OCI-LY1 (cell line): Measurements from ENCODE around the gene CYGB.

ENCODE experiments used
- H2AFZ ChIP-seq: fragments of 200-600 bp; sonication (generic), shearing (Covaris generic); 2 replicates; pipeline ENCODE4 v1.6.0; 2014; ENCODE audit warnings: antibody characterized with exemption, mild to moderate bottlenecking, low read length
- H3F3A ChIP-seq: fragments of 200-600 bp; sonication (generic), shearing (Covaris generic); 2 replicates; pipeline ENCODE4 v1.6.0; 2014; ENCODE audit warnings: mild to moderate bottlenecking, antibody characterized with exemption, low read length, moderate library complexity; ENCODE audit not compliant: insufficient read depth
- H3K27ac ChIP-seq: fragments of 200-600 bp; sonication (generic); 2 replicates; pipeline ENCODE4 v1.5.1; 2014; ENCODE audit warnings: low read length, mixed run types, mild to moderate bottlenecking, low read depth; ENCODE audit not compliant: poor library complexity, severe bottlenecking
- H3K27me3 ChIP-seq: fragments of 200-600 bp; sonication (generic); 2 replicates; pipeline ENCODE4 v1.6.0; 2014; ENCODE audit warnings: antibody characterized with exemption, mild to moderate bottlenecking, low read length, moderate library complexity; ENCODE audit not compliant: insufficient read depth
- H3K36me3 ChIP-seq: fragments of 200-600 bp; sonication (generic); 2 replicates; pipeline ENCODE4 v1.6.1; 2014; ENCODE audit warnings: mild to moderate bottlenecking, antibody characterized with exemption, low read length, moderate library complexity, mixed read lengths; ENCODE audit not compliant: insufficient read depth
- H3K4me1 ChIP-seq: fragments of 200-600 bp; sonication (generic); 2 replicates; pipeline ENCODE4 v1.5.1; 2014; ENCODE audit warnings: mild to moderate bottlenecking, low read length, moderate library complexity; ENCODE audit not compliant: insufficient read depth, severe bottlenecking
- H3K4me2 ChIP-seq: fragments of 200-600 bp; sonication (generic), shearing (Covaris generic); 2 replicates; pipeline ENCODE4 v1.6.1; 2014; ENCODE audit warnings: low read length
- H3K4me3 ChIP-seq: fragments of 200-600 bp; sonication (generic); 2 replicates; pipeline ENCODE4 v1.5.1; 2014; ENCODE audit warnings: low read length, low read depth, mild to moderate bottlenecking, mixed read lengths; ENCODE audit not compliant: poor library complexity, severe bottlenecking
- H3K79me2 ChIP-seq: fragments of 200-600 bp; shearing (Covaris generic); 2 replicates; pipeline ENCODE4 v1.6.1; 2016; ENCODE audit warnings: mixed run types, low read length, mixed read lengths; ENCODE audit not compliant: insufficient read depth
- H3K9ac ChIP-seq: fragments of 200-600 bp; sonication (generic), shearing (Covaris generic); 2 replicates; pipeline ENCODE4 v1.6.1; 2014; ENCODE audit warnings: mild to moderate bottlenecking, low read length, mixed read lengths
- H3K9me2 ChIP-seq: fragments of 200-600 bp; sonication (generic), shearing (Covaris generic); 2 replicates; pipeline ENCODE4 v1.6.1; 2014; ENCODE audit warnings: low read depth, mild to moderate bottlenecking, low read length, mixed read lengths
- H3K9me3 ChIP-seq: fragments of 200-600 bp; shearing (Covaris generic); 2 replicates; pipeline ENCODE4 v1.6.1; 2014; ENCODE audit warnings: low read length, mixed read lengths
- H4K20me1 ChIP-seq: fragments of 200-600 bp; sonication (generic), shearing (Covaris generic); 2 replicates; pipeline ENCODE4 v1.6.0; 2016; ENCODE audit warnings: mild to moderate bottlenecking, low read length; ENCODE audit not compliant: insufficient read depth
- EZH2 ChIP-seq: fragments of 200-600 bp; sonication (generic), shearing (Covaris generic); IDR thresholded peaks from 2 replicates; pipeline ENCODE4 v1.8.0; 2017; ENCODE audit warnings: borderline replicate concordance, mixed run types, mild to moderate bottlenecking, antibody characterized with exemption, low read length, moderate library complexity, mixed read lengths
- TF ChIP-seq, protein P1 (sequence below): fragments of 200-600 bp; sonication (generic), shearing (Covaris generic); IDR thresholded peaks from 2 replicates; pipeline ENCODE4 v1.5.1; 2017; ENCODE audit warnings: mild to moderate bottlenecking, antibody characterized with exemption, low read length, moderate library complexity, mixed read lengths

Gene CYGB

DNA sequence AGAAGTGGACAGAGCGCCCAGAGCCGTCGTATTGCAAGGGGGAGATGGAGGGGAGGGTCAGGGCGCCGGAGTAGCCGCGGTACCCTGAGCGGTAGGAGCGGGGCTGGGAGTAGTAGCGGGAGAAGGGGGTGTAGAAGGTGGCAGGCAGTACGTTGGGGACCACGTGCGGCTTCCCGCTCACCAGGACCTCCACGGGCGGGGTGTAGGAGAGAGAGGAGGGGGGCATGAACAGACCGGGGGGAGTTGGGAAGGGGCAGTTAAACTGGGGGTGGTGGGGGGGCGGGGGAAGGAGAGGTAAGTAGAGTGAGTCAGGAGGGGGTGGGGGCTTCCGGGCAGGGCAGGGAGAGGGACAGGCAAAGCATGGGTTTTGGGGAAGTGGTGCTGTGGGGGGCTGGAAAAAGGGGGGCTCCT lies 31.3 kb upstream of the CYGB start:
- Histone ChIP-seq H3K27ac (no peak overlapping the region), H3K9me3 (no peaks in the 10 kb centered on the region), H3K9me2 (no peaks in the 10 kb centered on the region), H3F3A (no peaks in the 10 kb centered on the region), H3K27me3 (no peaks in the 10 kb centered on the region; the same call in 1 of the 2 replicates), H3K79me2 (no peaks in the 10 kb centered on the region), H2AFZ (no peak overlapping the region), H3K4me2 (no peak overlapping the region), H3K4me1 (peaks cover 12% of the 10 kb centered on the region), H4K20me1 (no peaks in the 10 kb centered on the region), H3K9ac (no peak overlapping the region), H3K4me3 (no peak overlapping the region), H3K36me3 (peaks cover 28% of the 10 kb centered on the region)
- TF ChIP-seq EZH2 = no peak
- TF ChIP-seq, protein P1, sequence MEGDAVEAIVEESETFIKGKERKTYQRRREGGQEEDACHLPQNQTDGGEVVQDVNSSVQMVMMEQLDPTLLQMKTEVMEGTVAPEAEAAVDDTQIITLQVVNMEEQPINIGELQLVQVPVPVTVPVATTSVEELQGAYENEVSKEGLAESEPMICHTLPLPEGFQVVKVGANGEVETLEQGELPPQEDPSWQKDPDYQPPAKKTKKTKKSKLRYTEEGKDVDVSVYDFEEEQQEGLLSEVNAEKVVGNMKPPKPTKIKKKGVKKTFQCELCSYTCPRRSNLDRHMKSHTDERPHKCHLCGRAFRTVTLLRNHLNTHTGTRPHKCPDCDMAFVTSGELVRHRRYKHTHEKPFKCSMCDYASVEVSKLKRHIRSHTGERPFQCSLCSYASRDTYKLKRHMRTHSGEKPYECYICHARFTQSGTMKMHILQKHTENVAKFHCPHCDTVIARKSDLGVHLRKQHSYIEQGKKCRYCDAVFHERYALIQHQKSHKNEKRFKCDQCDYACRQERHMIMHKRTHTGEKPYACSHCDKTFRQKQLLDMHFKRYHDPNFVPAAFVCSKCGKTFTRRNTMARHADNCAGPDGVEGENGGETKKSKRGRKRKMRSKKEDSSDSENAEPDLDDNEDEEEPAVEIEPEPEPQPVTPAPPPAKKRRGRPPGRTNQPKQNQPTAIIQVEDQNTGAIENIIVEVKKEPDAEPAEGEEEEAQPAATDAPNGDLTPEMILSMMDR = no peak

DNA sequence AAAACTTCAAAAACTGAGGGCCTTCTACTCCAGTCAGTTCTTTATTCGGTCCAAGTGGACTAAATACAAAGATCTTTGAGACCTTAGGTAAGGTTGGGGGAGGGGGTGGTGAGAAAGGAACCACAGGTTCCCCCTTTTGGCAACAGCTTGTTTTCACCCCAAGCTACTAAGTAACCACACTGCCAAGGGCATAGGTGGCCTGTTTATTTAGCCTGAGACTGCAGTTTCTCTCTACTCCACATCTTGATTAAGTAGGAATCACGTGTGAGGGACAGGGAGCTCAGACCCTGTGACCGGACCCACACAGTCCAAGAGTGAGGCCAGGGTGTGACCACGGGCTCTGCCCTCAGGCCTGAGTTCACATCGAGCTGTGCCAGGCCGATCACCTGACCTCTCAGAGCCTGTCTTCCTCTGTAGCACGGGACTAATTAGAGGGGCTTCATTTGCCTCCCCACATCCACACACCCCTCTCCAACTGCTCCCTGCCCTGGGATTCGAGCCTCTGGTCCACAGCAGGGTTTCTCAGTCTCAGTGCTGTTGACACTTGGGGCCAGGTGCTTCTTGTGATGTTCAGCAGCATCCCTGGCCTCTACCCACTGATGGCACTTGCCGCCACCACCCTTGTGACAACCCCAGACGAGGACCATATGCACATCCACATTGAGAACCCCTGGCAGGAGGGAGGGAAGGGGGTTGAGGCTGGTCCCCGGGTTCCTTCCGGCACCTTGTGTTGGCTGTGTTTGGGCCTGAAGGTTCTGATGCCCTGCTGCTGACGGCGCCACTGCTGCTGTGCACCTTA lies 30.3 kb upstream of the CYGB start:
- TF ChIP-seq, protein P1 = no peak
- TF ChIP-seq EZH2 = no peak
- H4K20me1 ChIP-seq = no peaks in the 10 kb centered on the region
- H3K9me2 ChIP-seq = no peaks in the 10 kb centered on the region
- no peaks in the 10 kb centered on the region for H3K9me3 ChIP-seq
- no peaks in the 10 kb centered on the region; the same call in 1 of the 2 replicates for H3K27me3 ChIP-seq
- H3K9ac ChIP-seq = no peak overlapping the region
- H3K79me2 ChIP-seq = no peaks in the 10 kb centered on the region
- H3K4me1 ChIP-seq = peaks cover 12% of the 10 kb centered on the region
- no peak overlapping the region for H2AFZ ChIP-seq
- H3F3A ChIP-seq = no peaks in the 10 kb centered on the region
- H3K4me3 ChIP-seq = no peak overlapping the region
- no peak overlapping the region; the same call in 1 of the 2 replicates for H3K4me2 ChIP-seq
- H3K27ac ChIP-seq = no peak overlapping the region
- H3K36me3 ChIP-seq = peaks cover 34% of the 10 kb centered on the region

DNA sequence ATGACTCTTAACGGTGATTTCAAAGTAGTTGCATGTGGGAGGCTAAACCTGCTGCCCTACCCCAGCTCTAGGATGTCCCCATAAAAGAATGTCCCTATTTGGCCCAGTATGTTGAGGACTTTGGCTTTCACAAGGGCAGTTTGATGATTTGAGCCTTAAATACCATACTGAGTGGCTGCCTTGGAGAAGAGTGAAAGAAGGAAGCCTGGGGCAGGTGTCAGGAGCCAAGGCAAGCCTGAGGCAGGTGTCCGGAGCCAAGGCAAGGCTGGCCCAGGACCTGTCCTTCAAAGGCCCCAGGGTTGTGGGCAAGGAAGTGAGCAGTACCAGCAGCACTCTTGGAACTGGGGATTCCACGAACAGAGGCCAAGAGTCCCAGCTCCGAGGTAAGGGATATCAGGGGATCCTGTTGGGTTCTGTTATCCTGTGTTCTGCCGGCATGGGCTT lies 29.5 kb upstream of the CYGB start:
- Histone ChIP-seq H2AFZ (no peak overlapping the region), H3K4me1 (peaks cover 12% of the 10 kb centered on the region), H3K4me2 (no peak overlapping the region), H3K27me3 (no peaks in the 10 kb centered on the region), H3K36me3 (peaks cover 42% of the 10 kb centered on the region), H3K79me2 (no peaks in the 10 kb centered on the region), H4K20me1 (no peaks in the 10 kb centered on the region), H3K4me3 (no peak overlapping the region), H3K9me2 (no peaks in the 10 kb centered on the region), H3K9ac (no peak overlapping the region), H3F3A (no peaks in the 10 kb centered on the region), H3K27ac (no peak overlapping the region), H3K9me3 (no peaks in the 10 kb centered on the region)
- no peak for TF ChIP-seq EZH2
- TF ChIP-seq, protein P1 = no peak
